Activated T-helper 17 cell treated with anti-CD3 and anti-CD28 coated beads, Interleukin-2, amount 50 U/mL, for 72 hours (primary cell): ENCODE measurements around the gene TSEN15. TPM values are rescaled to one million over a fixed set of nuclear protein-coding genes. Genes with fewer than 3 reads are reported as not detected.

Experiments
- ATAC-seq: fragments of 150-1000 bp; cut with Tn5 transposase; replicated peaks from 2 replicates; pipeline ENCODE4 v1.10.0; 2021; ENCODE audit warnings: mild to moderate bottlenecking, moderate library complexity
- H3K27ac Mint-ChIP-seq: one replicate; pipeline ENCODE4 v1.8.0; 2022; ENCODE audit warnings: mixed read lengths
- H3K27me3 Mint-ChIP-seq: one replicate; pipeline ENCODE4 v1.8.0; 2022; ENCODE audit warnings: mixed read lengths
- H3K36me3 Mint-ChIP-seq: one replicate; pipeline ENCODE4 v1.8.0; 2022; ENCODE audit warnings: low read depth, mild to moderate bottlenecking, mixed read lengths
- H3K4me1 Mint-ChIP-seq: one replicate; pipeline ENCODE4 v1.8.0; 2022; ENCODE audit warnings: mixed read lengths
- H3K4me3 Mint-ChIP-seq: one replicate; pipeline ENCODE4 v1.8.0; 2022; ENCODE audit warnings: mild to moderate bottlenecking, mixed read lengths
- H3K9me3 Mint-ChIP-seq: one replicate; pipeline ENCODE4 v1.8.0; 2022; ENCODE audit warnings: mixed read lengths
- total RNA-seq, 2 donors: library from RNA; stranded (reverse); gene quantifications; one replicate each; pipeline ENCODE4 v1.2.3, GENCODE V29; 2022

The TSEN15 gene
- total RNA-seq, result 10 to 100 TPM in 1 of 2 donors, 1 to 10 TPM in 1; 8.0 to 20.9 TPM

DNA sequence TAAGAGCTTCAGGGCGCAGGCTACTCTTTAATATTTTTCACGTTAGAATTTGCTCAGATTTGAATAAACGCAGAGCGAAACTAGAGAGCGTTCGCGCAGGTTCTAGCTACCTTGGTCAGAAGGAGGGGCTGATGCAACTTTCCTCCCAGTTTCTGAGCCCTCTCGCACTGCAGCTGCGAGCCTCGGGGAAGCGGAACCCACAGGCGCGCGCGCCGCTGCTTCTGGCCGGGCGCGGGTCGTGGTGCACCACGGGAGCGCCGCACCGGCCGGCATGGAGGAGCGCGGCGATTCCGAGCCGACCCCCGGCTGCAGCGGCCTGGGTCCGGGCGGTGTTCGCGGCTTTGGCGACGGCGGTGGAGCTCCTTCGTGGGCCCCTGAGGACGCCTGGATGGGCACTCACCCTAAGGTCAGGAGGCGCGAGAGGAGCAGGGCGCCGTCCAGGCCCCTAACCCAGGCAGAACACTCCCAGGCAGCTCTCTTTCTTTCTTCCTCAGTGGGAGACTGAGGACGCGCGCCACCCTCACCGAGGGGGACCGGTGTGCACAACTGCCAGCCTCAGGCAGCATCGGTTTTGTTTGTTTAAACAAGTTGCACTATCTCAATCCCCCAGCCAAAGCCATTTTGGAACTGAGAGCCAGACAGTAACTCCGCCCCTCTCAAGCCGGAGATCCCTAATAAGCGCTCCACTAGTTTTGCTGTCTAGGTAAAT is at the start of gene TSEN15:
TSS of gene TSEN15 (plus strand) at position 246 of the 709 bp plus-strand sequence. CDS start at position 272, 26 bp downstream.
- H3K27ac Mint-ChIP-seq, result peak within 1 kb of the TSS; percentile 88
- H3K4me3 Mint-ChIP-seq, result peak within 1 kb of the TSS; percentile 94
- peaks cover 20% of the 10 kb centered on the region for H3K36me3 Mint-ChIP-seq
- peaks cover 12% of the 10 kb centered on the region for H3K27me3 Mint-ChIP-seq
- peaks cover 26% of the 10 kb centered on the region for H3K4me1 Mint-ChIP-seq
- ATAC-seq, result peak; percentile 96
- H3K9me3 Mint-ChIP-seq, result no peaks in the 10 kb centered on the region

DNA sequence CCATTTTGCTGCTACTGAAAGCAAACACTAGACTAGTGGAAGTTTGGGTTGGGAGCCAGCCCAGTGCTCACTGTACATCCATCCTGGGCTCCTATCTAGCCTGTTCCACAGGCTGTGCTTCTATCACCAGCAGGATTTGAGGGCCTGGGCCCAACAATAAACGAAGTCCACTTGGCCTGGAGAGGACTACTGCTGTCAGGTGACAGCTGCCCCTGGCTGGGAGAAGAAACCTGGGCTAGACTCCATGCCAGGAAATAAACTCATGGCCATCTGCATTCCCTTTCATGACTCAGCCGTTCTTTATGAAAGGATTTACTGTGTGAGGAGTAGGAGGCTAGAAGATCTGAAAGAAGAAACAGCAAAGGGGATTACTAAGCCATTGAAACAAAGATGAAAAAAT is 49.5 kb upstream of the TSEN15 start:
- no peaks in the 10 kb centered on the region for H3K9me3 Mint-ChIP-seq
- H3K27me3 Mint-ChIP-seq, result peaks cover 12% of the 10 kb centered on the region
- H3K36me3 Mint-ChIP-seq, result no peaks in the 10 kb centered on the region
- ATAC-seq, result no peak
- no peak overlapping the region for H3K4me3 Mint-ChIP-seq
- H3K27ac Mint-ChIP-seq, result no peak overlapping the region
- H3K4me1 Mint-ChIP-seq, result no peaks in the 10 kb centered on the region

DNA sequence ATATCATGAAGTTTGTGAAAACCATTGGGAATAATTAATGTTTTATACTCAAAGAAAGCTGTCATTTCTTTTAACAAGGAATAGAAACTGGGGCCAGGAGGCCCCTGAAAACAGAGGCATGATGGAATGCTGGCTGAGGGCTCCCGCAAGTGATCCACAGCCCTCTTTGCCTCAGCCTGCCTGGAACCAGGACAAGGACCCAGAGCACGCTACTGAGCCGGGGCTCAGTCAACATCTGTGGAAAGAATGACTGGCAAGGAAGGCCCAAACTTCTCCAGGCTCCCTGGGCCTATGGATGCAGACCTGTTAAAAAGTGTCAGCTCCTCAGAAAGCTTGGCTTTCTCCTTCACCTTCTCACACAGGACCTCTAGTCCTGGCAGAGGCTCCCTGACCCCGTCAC is 46.6 kb upstream of the TSEN15 start:
- Mint-ChIP-seq H3K4me3 (no peak overlapping the region), H3K27me3 (peaks cover 12% of the 10 kb centered on the region), H3K4me1 (no peaks in the 10 kb centered on the region), H3K9me3 (no peaks in the 10 kb centered on the region), H3K27ac (no peak overlapping the region), H3K36me3 (no peaks in the 10 kb centered on the region)
- ATAC-seq, result no peak

DNA sequence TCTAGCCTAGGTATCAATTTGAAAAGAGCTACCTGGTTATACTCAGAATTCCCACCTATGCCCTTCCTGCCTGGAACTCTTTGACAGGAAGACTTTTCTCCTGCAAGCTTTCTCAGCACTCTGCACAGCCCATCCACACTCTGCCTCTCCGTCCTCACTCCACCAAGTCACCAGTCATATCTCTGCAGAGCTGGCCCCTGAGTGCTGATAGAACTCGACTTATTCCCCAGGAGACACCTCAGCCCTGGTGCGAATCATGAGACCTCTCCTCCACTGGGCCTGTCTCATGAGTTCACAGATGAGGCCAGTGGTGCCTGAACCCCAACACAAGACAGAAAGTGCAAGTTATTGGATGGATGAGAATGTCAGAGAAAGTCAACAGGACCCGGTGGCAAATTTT is 46.0 kb upstream of the TSEN15 start:
- Mint-ChIP-seq H3K27me3 (peaks cover 12% of the 10 kb centered on the region), H3K36me3 (no peaks in the 10 kb centered on the region), H3K4me1 (no peaks in the 10 kb centered on the region), H3K27ac (no peak overlapping the region), H3K4me3 (no peak overlapping the region), H3K9me3 (no peaks in the 10 kb centered on the region)
- ATAC-seq, result no peak

- H3K4me3 Mint-ChIP-seq, result no peak overlapping the region
- H3K27ac Mint-ChIP-seq, result no peak overlapping the region
- no peaks in the 10 kb centered on the region for H3K36me3 Mint-ChIP-seq
- peaks cover 22% of the 10 kb centered on the region for H3K27me3 Mint-ChIP-seq
- no peaks in the 10 kb centered on the region for H3K4me1 Mint-ChIP-seq
- no peaks in the 10 kb centered on the region for H3K9me3 Mint-ChIP-seq
- ATAC-seq, result no peak
Measured at GRCh38 chr1:184010788-184011187, 40.7 kb upstream of the TSEN15 start.

DNA sequence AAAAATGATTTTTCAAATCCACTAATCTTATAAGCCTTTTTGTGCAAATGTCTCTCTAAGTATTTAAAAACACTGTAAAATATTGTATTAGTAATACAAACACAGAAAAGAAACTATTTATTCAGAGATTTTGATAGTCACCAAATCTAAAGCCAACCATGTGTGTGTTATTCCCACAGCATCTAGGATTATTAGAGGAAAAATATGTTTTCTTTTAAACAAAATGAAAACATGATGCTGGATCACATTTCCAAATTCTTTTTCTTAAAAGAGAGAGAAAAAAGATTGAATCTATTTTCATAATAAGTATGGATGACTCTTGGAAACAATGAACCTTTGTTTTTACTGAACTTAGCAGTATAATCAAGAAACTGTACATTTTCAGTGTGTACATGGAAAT is 39.3 kb upstream of the TSEN15 start:
- no peaks in the 10 kb centered on the region for H3K36me3 Mint-ChIP-seq
- no peak for ATAC-seq
- H3K27ac Mint-ChIP-seq, result no peak overlapping the region
- peaks cover 19% of the 10 kb centered on the region for H3K27me3 Mint-ChIP-seq
- no peaks in the 10 kb centered on the region for H3K4me1 Mint-ChIP-seq
- H3K4me3 Mint-ChIP-seq, result no peak overlapping the region
- H3K9me3 Mint-ChIP-seq, result no peaks in the 10 kb centered on the region

DNA sequence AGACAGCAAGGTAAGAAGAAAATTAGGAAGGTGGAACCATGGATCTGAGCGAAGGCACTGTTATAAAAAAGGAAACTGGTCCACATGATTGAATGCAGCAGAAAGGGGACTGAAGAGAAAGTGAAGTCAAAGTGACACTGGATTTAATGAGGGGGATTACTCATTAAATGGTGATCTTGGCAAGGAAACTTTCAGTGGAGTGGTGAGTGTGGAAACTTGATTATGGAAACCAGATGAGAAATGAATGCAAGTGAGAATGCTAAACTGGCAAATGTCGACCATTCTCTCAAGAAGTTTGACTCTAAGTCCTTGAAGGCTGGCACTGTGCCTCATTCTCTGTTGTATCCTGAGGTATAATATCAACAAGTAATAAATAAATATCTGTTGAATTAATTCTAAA is 37.3 kb upstream of the TSEN15 start:
- Mint-ChIP-seq H3K9me3 (no peaks in the 10 kb centered on the region), H3K4me3 (no peak overlapping the region), H3K36me3 (no peaks in the 10 kb centered on the region), H3K4me1 (no peaks in the 10 kb centered on the region), H3K27ac (no peak overlapping the region), H3K27me3 (peaks cover 19% of the 10 kb centered on the region)
- ATAC-seq, result no peak

DNA sequence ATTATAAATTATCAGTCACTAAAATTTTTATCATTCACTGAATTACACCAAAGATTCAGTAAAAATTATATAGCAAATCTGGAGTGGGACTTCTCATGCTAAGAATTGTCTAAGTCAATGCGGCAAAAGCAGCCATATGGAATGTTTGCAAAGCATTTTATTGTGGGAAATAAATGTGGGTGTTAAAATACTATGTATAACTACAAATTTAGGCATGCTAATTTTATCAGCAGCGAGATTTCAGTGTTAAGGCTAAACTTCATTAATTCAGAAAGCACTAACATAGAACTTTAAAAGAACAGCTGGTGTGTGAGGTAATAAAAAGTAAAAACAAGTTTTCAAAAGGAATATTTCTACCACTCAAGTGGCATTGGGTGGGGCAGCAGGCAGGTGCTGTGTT is 35.4 kb upstream of the TSEN15 start:
- no peak overlapping the region for H3K4me3 Mint-ChIP-seq
- no peak for ATAC-seq
- no peaks in the 10 kb centered on the region for H3K9me3 Mint-ChIP-seq
- H3K4me1 Mint-ChIP-seq, result no peaks in the 10 kb centered on the region
- no peaks in the 10 kb centered on the region for H3K36me3 Mint-ChIP-seq
- H3K27ac Mint-ChIP-seq, result no peak overlapping the region
- H3K27me3 Mint-ChIP-seq, result peaks cover 19% of the 10 kb centered on the region

- ATAC-seq, result no peak
- Mint-ChIP-seq H3K27me3 (peaks cover 20% of the 10 kb centered on the region), H3K9me3 (no peaks in the 10 kb centered on the region), H3K4me1 (no peaks in the 10 kb centered on the region), H3K4me3 (no peak overlapping the region), H3K27ac (no peak overlapping the region), H3K36me3 (no peaks in the 10 kb centered on the region)
Measured at GRCh38 chr1:184017306-184017705, 34.2 kb upstream of the TSEN15 start.

GRCh38 chr1:184018622-184019021 is 32.9 kb upstream of the TSEN15 start:
- Mint-ChIP-seq H3K36me3 (no peaks in the 10 kb centered on the region), H3K27me3 (peaks cover 15% of the 10 kb centered on the region), H3K4me3 (no peak overlapping the region), H3K9me3 (no peaks in the 10 kb centered on the region), H3K27ac (no peak overlapping the region), H3K4me1 (no peaks in the 10 kb centered on the region)
- ATAC-seq, result no peak

DNA sequence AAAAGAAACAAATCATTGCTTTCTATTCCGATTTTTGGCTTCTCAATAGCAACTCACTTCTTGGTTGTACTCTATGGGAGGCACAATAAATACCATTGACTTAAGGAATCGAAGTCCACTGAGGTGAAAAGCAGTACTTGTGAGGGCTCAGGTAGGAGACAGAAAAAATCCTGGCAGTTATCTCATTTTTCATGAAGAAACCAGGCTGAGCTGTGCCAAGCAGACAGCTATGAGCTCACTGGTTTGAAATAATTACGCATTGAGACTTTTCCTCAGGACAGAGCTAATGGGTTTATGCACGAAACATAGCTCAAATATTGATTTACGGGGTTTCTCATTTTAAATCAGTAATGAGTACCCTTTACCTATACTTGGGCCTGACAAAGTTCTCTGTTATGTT is 32.5 kb upstream of the TSEN15 start:
- peaks cover 11% of the 10 kb centered on the region for H3K27me3 Mint-ChIP-seq
- H3K36me3 Mint-ChIP-seq, result no peaks in the 10 kb centered on the region
- no peak for ATAC-seq
- no peak overlapping the region for H3K27ac Mint-ChIP-seq
- no peaks in the 10 kb centered on the region for H3K9me3 Mint-ChIP-seq
- H3K4me1 Mint-ChIP-seq, result no peaks in the 10 kb centered on the region
- no peak overlapping the region for H3K4me3 Mint-ChIP-seq

GRCh38 chr1:184019506-184019905 is 32.0 kb upstream of the TSEN15 start:
- ATAC-seq, result no peak
- H3K4me1 Mint-ChIP-seq, result no peaks in the 10 kb centered on the region
- H3K4me3 Mint-ChIP-seq, result no peak overlapping the region
- peaks cover 8% of the 10 kb centered on the region for H3K27me3 Mint-ChIP-seq
- no peaks in the 10 kb centered on the region for H3K9me3 Mint-ChIP-seq
- H3K36me3 Mint-ChIP-seq, result no peaks in the 10 kb centered on the region
- H3K27ac Mint-ChIP-seq, result no peak overlapping the region

GRCh38 chr1:184020328-184020727 is 31.2 kb upstream of the TSEN15 start:
- Mint-ChIP-seq H3K36me3 (no peaks in the 10 kb centered on the region), H3K27ac (no peak overlapping the region), H3K9me3 (no peaks in the 10 kb centered on the region), H3K27me3 (peaks cover 4% of the 10 kb centered on the region), H3K4me1 (no peaks in the 10 kb centered on the region), H3K4me3 (no peak overlapping the region)
- ATAC-seq, result no peak

GRCh38 chr1:184020855-184021254 is 30.7 kb upstream of the TSEN15 start:
- Mint-ChIP-seq H3K4me1 (no peaks in the 10 kb centered on the region), H3K27me3 (peaks cover 4% of the 10 kb centered on the region), H3K27ac (no peak overlapping the region), H3K9me3 (no peaks in the 10 kb centered on the region), H3K4me3 (no peak overlapping the region), H3K36me3 (no peaks in the 10 kb centered on the region)
- ATAC-seq, result no peak

DNA sequence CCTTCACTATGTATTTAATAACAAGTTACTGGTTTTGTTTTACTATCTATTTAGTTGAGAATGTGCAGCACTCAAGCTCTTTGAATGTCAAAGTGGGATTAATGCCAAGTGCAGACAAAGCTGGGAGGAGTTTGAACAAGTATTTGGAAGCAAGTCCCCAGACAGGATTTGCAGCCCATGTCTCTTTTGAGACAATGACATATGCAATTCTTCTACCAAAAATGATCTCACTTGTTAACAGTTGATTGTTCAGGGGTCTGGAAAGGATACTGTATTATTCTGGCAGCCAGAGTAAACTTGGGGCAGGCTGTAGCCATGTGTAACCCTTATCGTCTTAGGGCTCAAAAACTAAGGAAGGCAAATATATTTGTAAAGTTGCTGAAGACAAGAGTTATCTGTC is 29.8 kb upstream of the TSEN15 start:
- Mint-ChIP-seq H3K27me3 (peaks cover 9% of the 10 kb centered on the region), H3K36me3 (no peaks in the 10 kb centered on the region), H3K4me3 (no peak overlapping the region), H3K27ac (no peak overlapping the region), H3K9me3 (no peaks in the 10 kb centered on the region), H3K4me1 (no peaks in the 10 kb centered on the region)
- ATAC-seq, result no peak

DNA sequence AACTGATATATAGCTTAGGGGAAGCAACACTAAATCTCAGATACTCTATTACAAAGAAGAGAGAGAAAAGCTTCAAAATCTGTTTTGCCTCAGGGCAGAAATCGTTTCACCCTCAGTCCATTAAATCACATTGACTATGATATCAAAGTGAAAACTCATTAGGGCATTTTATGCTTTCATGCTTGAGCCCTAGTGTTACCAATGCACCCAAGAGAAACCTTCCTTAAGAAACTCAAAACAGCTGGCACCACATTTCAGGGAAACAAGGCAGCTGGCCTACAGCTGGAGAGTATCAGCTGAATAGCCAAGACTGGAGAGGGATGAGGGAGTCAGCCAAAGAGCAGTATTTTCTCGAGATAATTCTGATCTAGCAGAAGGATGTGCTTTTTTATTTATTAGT is 28.9 kb upstream of the TSEN15 start:
- H3K27ac Mint-ChIP-seq, result no peak overlapping the region

More for the DNA sequence above, 28.9 kb upstream of the TSEN15 start:
- Mint-ChIP-seq H3K9me3 (no peaks in the 10 kb centered on the region), H3K4me1 (no peaks in the 10 kb centered on the region), H3K27me3 (peaks cover 10% of the 10 kb centered on the region), H3K36me3 (no peaks in the 10 kb centered on the region), H3K4me3 (no peak overlapping the region)
- ATAC-seq, result no peak
